H9 (cell line): ENCODE data around the gene SETDB2. TPM values are rescaled to one million over a fixed set of nuclear protein-coding genes. Genes with fewer than 3 reads are reported as not detected.

Source experiments
- DNase-seq: peaks from one replicate; pipeline ENCODE4 v3.0.0-alpha.2; 2017
- H2AFZ ChIP-seq: one replicate; pipeline ENCODE4 v1.6.1; 2013; ENCODE audit warnings: mild to moderate bottlenecking, low read length, control low read depth, moderate library complexity
- H2AK5ac ChIP-seq: 2 replicates; pipeline ENCODE4 v1.6.1; 2013; ENCODE audit warnings: low read length, control low read depth, mixed read lengths; ENCODE audit not compliant: insufficient read length
- H2BK120ac ChIP-seq: one replicate; pipeline ENCODE4 v1.6.1; 2013; ENCODE audit warnings: low read depth, mild to moderate bottlenecking, low read length, control low read depth, inconsistent platforms; ENCODE audit not compliant: poor library complexity, severe bottlenecking
- H2BK12ac ChIP-seq: 2 replicates; pipeline ENCODE4 v1.6.1; 2013; ENCODE audit warnings: low read length, control low read depth, mixed read lengths, low read depth; ENCODE audit not compliant: insufficient read length
- H2BK15ac ChIP-seq: 2 replicates; pipeline ENCODE4 v1.6.1; 2013; ENCODE audit warnings: low read depth, low read length, control low read depth
- H2BK20ac ChIP-seq: one replicate; pipeline ENCODE4 v1.6.1; 2013; ENCODE audit warnings: low read depth, mild to moderate bottlenecking, low read length, control low read depth, inconsistent platforms; ENCODE audit not compliant: poor library complexity, severe bottlenecking
- H2BK5ac ChIP-seq: 2 replicates; pipeline ENCODE4 v1.6.1; 2013; ENCODE audit warnings: low read length, control low read depth, mixed read lengths; ENCODE audit not compliant: insufficient read length
- H3K14ac ChIP-seq: 2 replicates; pipeline ENCODE4 v1.6.1; 2013; ENCODE audit warnings: low read length, control low read depth; ENCODE audit not compliant: insufficient read depth
- H3K18ac ChIP-seq: 2 replicates; pipeline ENCODE4 v1.6.1; 2013; ENCODE audit warnings: low read depth, mild to moderate bottlenecking, mixed read lengths, low read length, control low read depth; ENCODE audit not compliant: insufficient read length
- H3K23ac ChIP-seq: 2 replicates; pipeline ENCODE4 v1.6.1; 2013; ENCODE audit warnings: low read length, control low read depth, mixed read lengths, low read depth; ENCODE audit not compliant: insufficient read length
- H3K23me2 ChIP-seq: 2 replicates; pipeline ENCODE4 v1.6.1; 2013; ENCODE audit warnings: low read depth, mild to moderate bottlenecking, mixed read lengths, low read length, control low read depth; ENCODE audit not compliant: insufficient read length, poor library complexity, severe bottlenecking
- H3K27ac ChIP-seq: 2 replicates; pipeline ENCODE4 v1.5.1; 2013; ENCODE audit warnings: low read length, control low read depth, mixed read lengths, low read depth; ENCODE audit not compliant: insufficient read length
- H3K27me3 ChIP-seq: 2 replicates; pipeline ENCODE4 v1.6.1; 2013; ENCODE audit warnings: low read length, control low read depth, inconsistent platforms; ENCODE audit not compliant: insufficient read depth
- H3K4ac ChIP-seq: 2 replicates; pipeline ENCODE4 v1.6.1; 2013; ENCODE audit warnings: low read depth, mild to moderate bottlenecking, control low read depth, inconsistent platforms, low read length, moderate library complexity
- H3K4me1 ChIP-seq: 2 replicates; pipeline ENCODE4 v1.6.1; 2013; ENCODE audit warnings: low read length, control low read depth, inconsistent platforms; ENCODE audit not compliant: insufficient read depth
- H3K4me2 ChIP-seq: 2 replicates; pipeline ENCODE4 v1.6.1; 2013; ENCODE audit warnings: low read length, control low read depth, mixed read lengths; ENCODE audit not compliant: insufficient read length, insufficient read depth
- H3K56ac ChIP-seq: 2 replicates; pipeline ENCODE4 v1.6.1; 2013; ENCODE audit warnings: low read depth, mild to moderate bottlenecking, mixed read lengths, low read length, control low read depth; ENCODE audit not compliant: insufficient read length
- H3K79me1 ChIP-seq: 2 replicates; pipeline ENCODE4 v1.6.1; 2013; ENCODE audit warnings: low read depth, mild to moderate bottlenecking, moderate library complexity, low read length, control low read depth, inconsistent platforms; ENCODE audit not compliant: insufficient read depth, poor library complexity, severe bottlenecking
- H3K79me2 ChIP-seq: 2 replicates; pipeline ENCODE4 v1.6.1; 2013; ENCODE audit warnings: low read length, control low read depth, inconsistent platforms; ENCODE audit not compliant: insufficient read depth
- H3K9ac ChIP-seq: 2 replicates; pipeline ENCODE4 v1.6.1; 2013; ENCODE audit warnings: low read length, control low read depth, mixed read lengths; ENCODE audit not compliant: insufficient read length; ENCODE audit errors: extremely low read depth
- H3K9me3 ChIP-seq: one replicate; pipeline ENCODE4 v1.6.1; 2013; ENCODE audit warnings: low read depth, low read length, inconsistent platforms; ENCODE audit not compliant: control insufficient read depth
- H3T11ph ChIP-seq: one replicate; pipeline ENCODE4 v1.6.1; 2013; ENCODE audit warnings: mild to moderate bottlenecking, low read length, control low read depth, inconsistent platforms
- H4K20me1 ChIP-seq: one replicate; pipeline ENCODE4 v1.6.1; 2013; ENCODE audit not compliant: control insufficient read depth, insufficient read length, insufficient read depth
- H4K5ac ChIP-seq: 2 replicates; pipeline ENCODE4 v1.6.1; 2013; ENCODE audit warnings: low read depth, mild to moderate bottlenecking, mixed read lengths, low read length, control low read depth; ENCODE audit not compliant: insufficient read length
- H4K8ac ChIP-seq: replicated peaks from 2 replicates; pipeline ENCODE4 v1.6.1; 2013; ENCODE audit warnings: low read length, control low read depth, mixed read lengths, low read depth; ENCODE audit not compliant: insufficient read length
- H4K91ac ChIP-seq: 2 replicates; pipeline ENCODE4 v1.6.1; 2013; ENCODE audit warnings: low read depth, mild to moderate bottlenecking, moderate library complexity, mixed read lengths, low read length, control low read depth; ENCODE audit not compliant: insufficient read length
- H3K27ac Mint-ChIP-seq, 3 experiments: 2 replicates in 2 of 3; 3 replicates in 1 of 3; pipeline ENCODE4 v1.8.0; 2020 to 2021; ENCODE audit warnings: mixed read lengths in 3 of 3, mild to moderate bottlenecking in 1 of 3, moderate library complexity in 1 of 3
- H3K27me3 Mint-ChIP-seq: 2 replicates; pipeline ENCODE4 v1.8.0; 2021; ENCODE audit warnings: low read depth, mild to moderate bottlenecking, moderate library complexity, mixed read lengths
- H3K36me3 Mint-ChIP-seq, 3 experiments: 2 replicates in 2 of 3; 3 replicates in 1 of 3; pipeline ENCODE4 v1.8.0; 2020 to 2021; ENCODE audit warnings: low read depth in 3 of 3, mixed read lengths in 3 of 3; ENCODE audit not compliant: insufficient read depth in 1 of 3
- H3K4me1 Mint-ChIP-seq, 2 experiments: 2 replicates each; pipeline ENCODE4 v1.8.0; 2020; ENCODE audit warnings: mixed read lengths in 2 of 2
- H3K4me3 Mint-ChIP-seq, 2 experiments: 2 replicates in 1 of 2; 3 replicates in 1 of 2; pipeline ENCODE4 v1.8.0; 2020 to 2021; ENCODE audit warnings: mild to moderate bottlenecking in 2 of 2, mixed read lengths in 2 of 2, moderate library complexity in 1 of 2
- H3K9me3 Mint-ChIP-seq, 2 experiments: 2 replicates in 1 of 2; 3 replicates in 1 of 2; pipeline ENCODE4 v1.8.0; 2020; ENCODE audit warnings: mild to moderate bottlenecking in 2 of 2, mixed read lengths in 2 of 2, moderate library complexity in 1 of 2
- WGBS: extraction: QIAGEN DNeasy Blood & Tissue Kit; methylation state at CpG from one replicate; pipeline ENCODE4 v1.1.7; 2013; ENCODE audit warnings: missing lambda C conversion rate, low lambda C conversion rate, mixed read lengths; ENCODE audit not compliant: insufficient read length; ENCODE audit errors: extremely low coverage; 5-methylcytosine and 5-hydroxymethylcytosine counted together
- total RNA-seq: library from RNA; stranded (reverse); gene quantifications from 2 replicates; pipeline ENCODE4 v1.2.1, GENCODE V29; 2021
- TF ChIP-seq, protein P1 (sequence below): fragments of 200-600 bp; sonication (generic); conservative IDR thresholded peaks from 3 replicates; pipeline ENCODE4 v1.8.0; 2021; ENCODE audit warnings: antibody characterized with exemption, mild to moderate bottlenecking

The SETDB2 gene
- total RNA-seq, 1 experiment from 2014 or later: 5.7 TPM

GRCh38 chr13:49444524-49445395, 686 bp downstream of the SETDB2 start:
- H3K27ac Mint-ChIP-seq: peak overlapping the region; percentile 32 to 76 (median 66); a peak in 6 of 7 replicates
- no CpG with 5 or more reads among the region's 29 CpGs for WGBS
- H4K20me1 ChIP-seq: no peaks in the 10 kb centered on the region

More at GRCh38 chr13:49444524-49445395, 686 bp downstream of the SETDB2 start:
- Histone ChIP-seq H3K4ac (no peak overlapping the region), H2AFZ (no peak overlapping the region), H3K56ac (no peak overlapping the region), H3T11ph (no peak overlapping the region), H3K9me3 (no peaks in the 10 kb centered on the region), H3K23me2 (peaks cover 13% of the 10 kb centered on the region), H2BK20ac (no peak overlapping the region), H4K8ac (no peak overlapping the region), H4K5ac (no peak overlapping the region), H3K27me3 (no peaks in the 10 kb centered on the region), H3K79me2 (no peaks in the 10 kb centered on the region), H3K79me1 (no peaks in the 10 kb centered on the region), H3K18ac (no peak overlapping the region), H2BK120ac (no peak overlapping the region), H3K27ac (no peak overlapping the region), H2AK5ac (no peak overlapping the region), H2BK5ac (no peak overlapping the region), H3K9ac (peak overlapping the region; percentile 35), H3K4me1 (no peaks in the 10 kb centered on the region), H3K23ac (no peak overlapping the region), H3K4me2 (peak overlapping the region; percentile 83), H2BK12ac (no peak overlapping the region), H3K14ac (no peak overlapping the region), H4K91ac (no peak overlapping the region), H2BK15ac (no peak overlapping the region)
- Mint-ChIP-seq H3K4me1 (peaks cover 13 to 26% of the 10 kb centered on the region in 2 experiments; a peak in 3 of 4 replicates), H3K36me3 (peaks cover 0 to 1% (median 0%) of the 10 kb centered on the region in 3 experiments; a peak in 2 of 7 replicates), H3K27me3 (no peaks in the 10 kb centered on the region), H3K4me3 (peak overlapping the region; percentile 93), H3K9me3 (no peaks in the 10 kb centered on the region; a peak in 2 of 5 replicates)
- TF ChIP-seq, protein P1, sequence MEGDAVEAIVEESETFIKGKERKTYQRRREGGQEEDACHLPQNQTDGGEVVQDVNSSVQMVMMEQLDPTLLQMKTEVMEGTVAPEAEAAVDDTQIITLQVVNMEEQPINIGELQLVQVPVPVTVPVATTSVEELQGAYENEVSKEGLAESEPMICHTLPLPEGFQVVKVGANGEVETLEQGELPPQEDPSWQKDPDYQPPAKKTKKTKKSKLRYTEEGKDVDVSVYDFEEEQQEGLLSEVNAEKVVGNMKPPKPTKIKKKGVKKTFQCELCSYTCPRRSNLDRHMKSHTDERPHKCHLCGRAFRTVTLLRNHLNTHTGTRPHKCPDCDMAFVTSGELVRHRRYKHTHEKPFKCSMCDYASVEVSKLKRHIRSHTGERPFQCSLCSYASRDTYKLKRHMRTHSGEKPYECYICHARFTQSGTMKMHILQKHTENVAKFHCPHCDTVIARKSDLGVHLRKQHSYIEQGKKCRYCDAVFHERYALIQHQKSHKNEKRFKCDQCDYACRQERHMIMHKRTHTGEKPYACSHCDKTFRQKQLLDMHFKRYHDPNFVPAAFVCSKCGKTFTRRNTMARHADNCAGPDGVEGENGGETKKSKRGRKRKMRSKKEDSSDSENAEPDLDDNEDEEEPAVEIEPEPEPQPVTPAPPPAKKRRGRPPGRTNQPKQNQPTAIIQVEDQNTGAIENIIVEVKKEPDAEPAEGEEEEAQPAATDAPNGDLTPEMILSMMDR: no peak
- DNase-seq: no peak
